GM10266 (cell line): Measurements from ENCODE around the gene HOXC4.

Experiments
- DNase-seq: peaks from one replicate; pipeline ENCODE4 v3.0.0; 2012; ENCODE audit errors: extremely low spot score
- TF ChIP-seq, protein P1 (sequence below): IDR thresholded peaks from 2 replicates; pipeline ENCODE4 v1.5.1; 2012; ENCODE audit warnings: mild to moderate bottlenecking, low read depth; ENCODE audit not compliant: control insufficient read depth, insufficient read depth; ENCODE audit errors: missing control alignments

The HOXC4 gene

DNA sequence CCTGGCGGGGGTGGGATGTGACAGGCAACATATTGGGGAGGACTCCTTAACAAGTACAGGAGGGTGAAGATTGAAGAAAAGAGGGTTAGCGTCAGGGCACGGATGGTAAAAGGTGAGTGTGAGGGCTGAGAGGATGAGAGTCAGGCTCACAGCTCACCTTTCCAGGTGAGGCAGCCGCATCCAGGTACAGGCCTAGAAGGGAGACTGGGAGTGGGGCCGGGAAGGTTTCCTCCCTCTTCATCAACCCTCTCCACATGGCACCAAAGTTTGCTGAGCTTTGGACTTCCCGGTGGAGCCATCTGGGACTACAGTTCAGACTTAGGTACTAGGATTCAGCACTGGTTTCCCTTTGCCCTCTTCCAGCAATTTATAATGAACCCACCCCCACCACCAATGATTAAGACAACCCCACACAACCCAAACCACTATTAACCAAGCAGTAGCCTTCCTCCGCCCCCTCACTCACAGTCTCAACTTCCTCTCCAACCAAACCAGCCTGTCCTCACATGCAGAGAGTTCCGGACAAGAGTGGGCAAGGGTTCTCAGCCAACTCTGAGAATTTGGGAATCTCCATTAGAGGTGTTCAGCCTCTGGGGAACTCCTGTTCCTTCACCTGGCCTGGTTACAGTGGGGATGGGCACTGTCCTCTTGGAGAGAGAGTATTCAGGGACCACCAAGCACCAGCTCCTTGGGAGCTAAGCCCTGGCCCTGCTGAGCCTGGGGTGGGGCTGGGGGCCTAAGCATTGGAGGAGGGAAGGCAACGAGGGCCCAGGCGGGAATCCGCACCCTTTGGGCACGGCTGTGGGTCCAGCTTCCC lies 2.4 kb upstream of the HOXC4 start:
- TF ChIP-seq, protein P1, sequence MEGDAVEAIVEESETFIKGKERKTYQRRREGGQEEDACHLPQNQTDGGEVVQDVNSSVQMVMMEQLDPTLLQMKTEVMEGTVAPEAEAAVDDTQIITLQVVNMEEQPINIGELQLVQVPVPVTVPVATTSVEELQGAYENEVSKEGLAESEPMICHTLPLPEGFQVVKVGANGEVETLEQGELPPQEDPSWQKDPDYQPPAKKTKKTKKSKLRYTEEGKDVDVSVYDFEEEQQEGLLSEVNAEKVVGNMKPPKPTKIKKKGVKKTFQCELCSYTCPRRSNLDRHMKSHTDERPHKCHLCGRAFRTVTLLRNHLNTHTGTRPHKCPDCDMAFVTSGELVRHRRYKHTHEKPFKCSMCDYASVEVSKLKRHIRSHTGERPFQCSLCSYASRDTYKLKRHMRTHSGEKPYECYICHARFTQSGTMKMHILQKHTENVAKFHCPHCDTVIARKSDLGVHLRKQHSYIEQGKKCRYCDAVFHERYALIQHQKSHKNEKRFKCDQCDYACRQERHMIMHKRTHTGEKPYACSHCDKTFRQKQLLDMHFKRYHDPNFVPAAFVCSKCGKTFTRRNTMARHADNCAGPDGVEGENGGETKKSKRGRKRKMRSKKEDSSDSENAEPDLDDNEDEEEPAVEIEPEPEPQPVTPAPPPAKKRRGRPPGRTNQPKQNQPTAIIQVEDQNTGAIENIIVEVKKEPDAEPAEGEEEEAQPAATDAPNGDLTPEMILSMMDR = no peak
- DNase-seq = no peak

DNA sequence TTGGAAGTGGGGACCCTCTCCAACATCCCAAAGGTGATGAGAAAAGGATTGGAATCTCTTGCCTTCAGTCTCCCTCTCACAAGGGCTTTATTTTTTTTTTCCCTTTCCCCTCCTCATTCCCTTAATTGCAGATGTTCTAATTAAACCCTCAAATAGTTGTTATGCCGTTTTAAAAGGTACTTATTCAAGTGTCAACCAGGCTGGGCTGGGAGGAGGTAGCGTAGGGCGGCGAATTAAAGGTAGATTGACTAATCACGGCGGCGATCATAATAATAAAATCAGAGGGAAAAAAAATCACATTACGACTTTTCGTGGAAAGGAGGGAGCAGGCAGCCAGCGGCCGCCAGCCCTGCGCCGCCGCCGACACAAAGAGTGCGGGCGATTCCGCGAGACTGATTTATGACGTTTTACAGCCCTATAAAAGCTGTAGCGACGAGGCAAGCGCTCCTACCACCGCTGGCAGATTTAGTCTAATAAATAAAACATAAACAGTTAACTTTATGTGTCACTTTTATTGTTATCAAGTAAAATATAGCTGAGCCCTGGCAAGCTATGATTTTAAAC lies 1.7 kb upstream of the HOXC4 start:
- TF ChIP-seq, protein P1 = no peak
- no peak for DNase-seq

DNA sequence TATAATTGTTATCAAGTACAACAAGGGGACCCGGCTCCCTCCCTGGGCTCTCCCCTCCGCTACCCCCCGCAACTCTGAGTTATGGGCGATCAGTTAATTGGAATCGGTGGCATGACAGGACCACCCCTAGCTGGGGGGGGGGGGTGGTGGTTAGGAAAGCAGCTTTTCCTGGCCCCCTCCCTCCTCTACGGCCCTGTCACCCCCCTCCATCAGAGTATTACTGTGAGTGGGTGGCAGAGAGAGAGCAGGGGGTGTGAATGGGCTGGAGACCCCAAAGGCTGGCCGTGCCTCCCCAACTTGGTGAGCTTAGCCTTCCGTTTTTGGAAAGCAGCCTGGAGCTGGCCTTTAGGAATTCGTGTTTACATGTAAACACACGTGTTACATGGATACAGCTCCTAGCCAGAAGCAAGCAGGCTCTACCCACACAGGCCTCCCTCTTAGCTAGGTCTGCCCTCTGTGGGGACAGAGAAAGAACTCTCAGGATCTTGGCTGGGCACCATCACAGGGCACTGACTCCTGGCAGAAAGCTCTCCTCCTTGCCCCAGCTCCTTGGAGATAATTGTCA lies 1.1 kb upstream of the HOXC4 start:
- no peak for DNase-seq

DNA sequence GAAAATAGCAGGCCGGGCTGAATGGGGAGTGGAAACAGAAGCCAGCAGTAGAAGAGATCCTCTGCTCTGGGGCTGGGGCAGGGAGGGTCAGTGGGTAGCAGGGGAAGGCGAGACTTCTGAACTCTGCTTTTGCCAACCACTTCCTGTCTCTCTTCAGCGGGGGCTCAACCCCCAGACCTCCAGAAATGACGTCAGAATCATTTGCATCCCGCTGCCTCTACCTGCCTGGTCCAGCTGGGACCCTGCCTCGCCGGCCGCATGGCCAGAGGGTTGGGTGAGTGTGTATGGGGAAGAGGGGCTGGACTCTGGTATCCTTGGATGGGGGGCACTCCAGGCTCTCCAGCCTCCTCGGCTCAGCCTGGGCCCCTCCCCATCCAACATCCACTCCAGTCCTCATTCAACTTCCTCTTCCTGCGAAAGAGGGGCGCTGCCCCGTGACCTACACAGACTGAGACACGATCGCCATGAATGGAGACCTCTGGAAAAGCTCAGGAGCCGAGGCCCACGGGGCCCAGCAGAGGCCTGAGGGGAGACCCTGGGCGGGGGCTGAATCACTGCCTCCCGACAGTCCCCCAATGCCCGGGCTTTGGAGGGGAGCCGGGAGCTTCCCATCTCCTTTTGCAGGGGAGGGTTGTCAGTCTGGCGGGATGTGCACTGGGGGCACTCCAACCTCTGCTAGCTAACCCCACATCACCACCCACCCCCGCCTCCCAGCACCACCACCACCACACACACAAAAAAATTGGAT lies 458 bp upstream of the HOXC4 start:
- DNase-seq = peak; percentile 88

More for the DNA sequence above, 1.1 kb upstream of the HOXC4 start:
- TF ChIP-seq, protein P1 = no peak

DNA sequence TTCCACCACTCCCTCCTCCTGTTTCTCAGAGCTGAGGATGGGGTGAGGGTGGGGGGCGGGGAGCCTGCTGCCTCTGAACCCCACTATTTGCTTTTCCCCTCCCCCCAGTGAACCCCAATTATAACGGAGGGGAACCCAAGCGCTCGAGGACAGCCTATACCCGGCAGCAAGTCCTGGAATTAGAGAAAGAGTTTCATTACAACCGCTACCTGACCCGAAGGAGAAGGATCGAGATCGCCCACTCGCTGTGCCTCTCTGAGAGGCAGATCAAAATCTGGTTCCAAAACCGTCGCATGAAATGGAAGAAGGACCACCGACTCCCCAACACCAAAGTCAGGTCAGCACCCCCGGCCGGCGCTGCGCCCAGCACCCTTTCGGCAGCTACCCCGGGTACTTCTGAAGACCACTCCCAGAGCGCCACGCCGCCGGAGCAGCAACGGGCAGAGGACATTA lies 1.1 kb downstream of the HOXC4 start:
- TF ChIP-seq, protein P1 = no peak
- DNase-seq = no peak

More for the DNA sequence above, 458 bp upstream of the HOXC4 start:
- TF ChIP-seq, protein P1 = no peak

DNA sequence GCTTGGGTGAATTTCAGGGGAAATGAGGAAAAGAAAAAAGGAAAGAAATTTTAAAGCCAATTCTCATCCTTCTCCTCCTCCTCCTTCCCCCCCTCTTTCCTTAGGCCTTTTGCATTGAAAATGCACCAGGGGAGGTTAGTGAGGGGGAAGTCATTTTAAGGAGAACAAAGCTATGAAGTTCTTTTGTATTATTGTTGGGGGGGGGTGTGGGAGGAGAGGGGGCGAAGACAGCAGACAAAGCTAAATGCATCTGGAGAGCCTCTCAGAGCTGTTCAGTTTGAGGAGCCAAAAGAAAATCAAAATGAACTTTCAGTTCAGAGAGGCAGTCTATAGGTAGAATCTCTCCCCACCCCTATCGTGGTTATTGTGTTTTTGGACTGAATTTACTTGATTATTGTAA lies 1.9 kb downstream of the HOXC4 start:
- TF ChIP-seq, protein P1 = no peak
- DNase-seq = no peak
